Activated CD8-positive, alpha-beta T cell treated with anti-CD3 and anti-CD28 coated beads for 36 hours (primary cell): ENCODE measurements around the gene TMEM63A. TPM values are rescaled to one million over a fixed set of nuclear protein-coding genes. Genes with fewer than 3 reads are reported as not detected.
A peak's percentile ranks its signal among the peaks of the same experiment; 100 is the strongest.

Experiments used
- ATAC-seq: fragments of 200-7000 bp; cut with Tn5 transposase; one replicate; pipeline ENCODE4 v1.10.0; 2021; ENCODE audit warnings: mild to moderate bottlenecking, moderate library complexity
- CTCF ChIA-PET: fragments of 350-600 bp; sonication (Branson Sonifier 250); formaldehyde crosslinking; loops from one replicate; lab custom pipeline; 2021; ENCODE audit warnings: antibody characterized with exemption; lab: Charles Lee
- POLR2A ChIA-PET: fragments of 350-600 bp; sonication (Branson Sonifier 250); formaldehyde crosslinking; loops from one replicate; lab custom pipeline; 2021; ENCODE audit warnings: antibody characterized with exemption; lab: Charles Lee
- DNase-seq: peaks from one replicate; pipeline ENCODE4 v3.0.0-alpha.2; 2020
- H3K27ac Mint-ChIP-seq: one replicate; pipeline ENCODE4 v1.8.0; 2021; ENCODE audit warnings: mild to moderate bottlenecking, mixed read lengths
- H3K27me3 Mint-ChIP-seq: one replicate; pipeline ENCODE4 v1.8.0; 2021; ENCODE audit warnings: mixed read lengths
- H3K36me3 Mint-ChIP-seq: one replicate; pipeline ENCODE4 v1.8.0; 2021; ENCODE audit warnings: low read depth, mixed read lengths
- H3K4me1 Mint-ChIP-seq: one replicate; pipeline ENCODE4 v1.8.0; 2021; ENCODE audit warnings: low read depth, mixed read lengths
- H3K4me3 Mint-ChIP-seq: one replicate; pipeline ENCODE4 v1.8.0; 2021; ENCODE audit warnings: mild to moderate bottlenecking, moderate library complexity, mixed read lengths
- H3K9me3 Mint-ChIP-seq: one replicate; pipeline ENCODE4 v1.8.0; 2021; ENCODE audit warnings: mixed read lengths
- intact Hi-C: fragments of 100-400 bp; cut with micrococcal nuclease; formaldehyde crosslinking; loops from one replicate; pipeline ENCODE4 v1.10.0; 2022
- total RNA-seq, 2 experiments: library from RNA; stranded (reverse); gene quantifications; one replicate each; pipeline ENCODE4 v1.2.3, GENCODE V29; 2021
- TF ChIP-seq, protein P1 (sequence below): fragments of 200-600 bp; IDR thresholded peaks from one replicate; pipeline ENCODE4 v1.8.0; 2022; ENCODE audit warnings: antibody characterized with exemption, mild to moderate bottlenecking

The TMEM63A gene
- total RNA-seq, 2 experiments from 2014 or later: 51.4 to 54.6 TPM

DNA sequence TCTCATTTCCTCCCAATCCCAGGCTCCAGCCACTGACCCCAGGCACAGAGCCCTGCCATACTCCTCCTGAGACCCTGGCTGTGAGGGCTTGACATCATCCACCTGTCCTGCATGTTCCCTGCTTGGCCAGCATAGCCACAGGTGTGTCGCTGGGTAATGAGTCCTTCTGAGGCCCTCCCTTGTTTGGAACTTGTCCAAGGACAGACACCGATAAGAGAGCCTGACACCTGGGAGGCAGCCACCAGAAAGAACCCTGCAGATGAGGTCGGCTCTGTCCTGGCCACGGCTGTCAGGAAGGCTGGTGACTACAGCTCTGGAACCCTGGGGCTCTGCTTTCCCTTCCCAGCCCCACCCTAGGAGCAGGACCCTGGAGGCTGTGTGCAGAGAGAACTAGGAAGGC is 34.6 kb downstream of the TMEM63A start:
- Mint-ChIP-seq H3K4me3 (no peak overlapping the region), H3K9me3 (no peaks in the 10 kb centered on the region), H3K36me3 (peaks cover 33% of the 10 kb centered on the region), H3K27me3 (no peaks in the 10 kb centered on the region), H3K4me1 (peaks cover 52% of the 10 kb centered on the region), H3K27ac (peak overlapping the region; percentile 72)
- intact Hi-C loops: no loop called here
- TF ChIP-seq, protein P1, sequence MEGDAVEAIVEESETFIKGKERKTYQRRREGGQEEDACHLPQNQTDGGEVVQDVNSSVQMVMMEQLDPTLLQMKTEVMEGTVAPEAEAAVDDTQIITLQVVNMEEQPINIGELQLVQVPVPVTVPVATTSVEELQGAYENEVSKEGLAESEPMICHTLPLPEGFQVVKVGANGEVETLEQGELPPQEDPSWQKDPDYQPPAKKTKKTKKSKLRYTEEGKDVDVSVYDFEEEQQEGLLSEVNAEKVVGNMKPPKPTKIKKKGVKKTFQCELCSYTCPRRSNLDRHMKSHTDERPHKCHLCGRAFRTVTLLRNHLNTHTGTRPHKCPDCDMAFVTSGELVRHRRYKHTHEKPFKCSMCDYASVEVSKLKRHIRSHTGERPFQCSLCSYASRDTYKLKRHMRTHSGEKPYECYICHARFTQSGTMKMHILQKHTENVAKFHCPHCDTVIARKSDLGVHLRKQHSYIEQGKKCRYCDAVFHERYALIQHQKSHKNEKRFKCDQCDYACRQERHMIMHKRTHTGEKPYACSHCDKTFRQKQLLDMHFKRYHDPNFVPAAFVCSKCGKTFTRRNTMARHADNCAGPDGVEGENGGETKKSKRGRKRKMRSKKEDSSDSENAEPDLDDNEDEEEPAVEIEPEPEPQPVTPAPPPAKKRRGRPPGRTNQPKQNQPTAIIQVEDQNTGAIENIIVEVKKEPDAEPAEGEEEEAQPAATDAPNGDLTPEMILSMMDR: no peak
- DNase-seq (no peak), ATAC-seq (no peak)
- ChIA-PET CTCF (interaction anchor here (1.2 kb wide), 1 partner anchor 13 kb away, joined by 3 read pairs; no protein-coding TSS in a partner anchor), POLR2A (interaction anchor here (1.0 to 1.3 kb wide), 3 partner anchors 33 to 270 kb away, joined by 3 read pairs; partner anchors contain the start of gene SRP9)

- peaks cover 23% of the 10 kb centered on the region for H3K36me3 Mint-ChIP-seq
- DNase-seq: no peak
- no peak overlapping the region for H3K4me3 Mint-ChIP-seq
- no peaks in the 10 kb centered on the region for H3K27me3 Mint-ChIP-seq
- no peak for ATAC-seq
- ChIA-PET POLR2A (interaction anchor here (1.0 kb wide), 1 partner anchor 271 kb away, joined by 3 read pairs; no protein-coding TSS in a partner anchor), CTCF (interaction anchor here (1.1 to 2.3 kb wide), 3 partner anchors 12 to 372 kb away, joined by 4 to 10 read pairs (median 4); no protein-coding TSS in a partner anchor)
- TF ChIP-seq, protein P1: no peak
- peaks cover 49% of the 10 kb centered on the region for H3K4me1 Mint-ChIP-seq
- intact Hi-C loops: no loop called here
- H3K27ac Mint-ChIP-seq: no peak overlapping the region
- H3K9me3 Mint-ChIP-seq: no peaks in the 10 kb centered on the region
Observed at GRCh38 chr1:225846331-225847310, 35.6 kb downstream of the TMEM63A start.

- ChIA-PET POLR2A (interaction anchor here (0.7 kb wide), 1 partner anchor 154 kb away, joined by 3 read pairs; no protein-coding TSS in a partner anchor), CTCF (interaction anchor here (1.1 to 2.3 kb wide), 5 partner anchors 11 to 371 kb away, joined by 3 to 10 read pairs (median 4); no protein-coding TSS in a partner anchor)
- Mint-ChIP-seq H3K27ac (peak overlapping the region; percentile 40), H3K4me1 (peaks cover 46% of the 10 kb centered on the region), H3K27me3 (no peaks in the 10 kb centered on the region), H3K36me3 (peaks cover 19% of the 10 kb centered on the region), H3K9me3 (no peaks in the 10 kb centered on the region), H3K4me3 (no peak overlapping the region)
- peak; percentile 44 for DNase-seq
- intact Hi-C loops: no loop called here
- TF ChIP-seq, protein P1: peak; percentile 40
- no peak for ATAC-seq
Observed at GRCh38 chr1:225845571-225846259, 36.5 kb downstream of the TMEM63A start.

DNA sequence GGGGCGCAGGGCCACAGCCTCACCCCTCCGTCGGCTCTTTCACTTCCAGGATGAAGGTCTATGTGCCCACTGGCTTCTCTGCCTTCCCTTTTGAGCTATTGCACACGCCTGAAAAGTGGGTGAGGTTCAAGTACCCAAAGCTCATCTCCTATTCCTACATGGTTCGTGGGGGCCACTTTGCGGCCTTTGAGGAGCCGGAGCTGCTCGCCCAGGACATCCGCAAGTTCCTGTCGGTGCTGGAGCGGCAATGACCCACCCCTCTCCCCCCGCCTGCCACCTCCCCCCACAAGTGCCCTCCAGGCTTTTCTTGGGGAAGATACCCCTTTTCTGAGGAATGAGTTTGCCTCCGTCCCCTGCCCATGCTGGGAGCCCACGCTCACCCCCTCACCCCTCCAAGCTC is 37.1 kb downstream of the TMEM63A start:
- Mint-ChIP-seq H3K4me3 (no peak overlapping the region), H3K4me1 (peaks cover 44% of the 10 kb centered on the region), H3K27me3 (no peaks in the 10 kb centered on the region), H3K9me3 (no peaks in the 10 kb centered on the region), H3K27ac (no peak overlapping the region), H3K36me3 (peaks cover 14% of the 10 kb centered on the region)
- intact Hi-C loops: no loop called here
- DNase-seq: no peak
- CTCF ChIA-PET: interaction anchor here (1.1 to 2.3 kb wide), 4 partner anchors 10 to 363 kb away, joined by 3 to 10 read pairs (median 4); no protein-coding TSS in a partner anchor
- TF ChIP-seq, protein P1: no peak
- POLR2A ChIA-PET: interaction anchor here (0.7 kb wide), 1 partner anchor 155 kb away, joined by 3 read pairs; no protein-coding TSS in a partner anchor
- no peak for ATAC-seq
